Measurements from ENCODE around the gene B4GAT1.

GRCh38 chr11:66333896-66334604, 13.4 kb downstream of the B4GAT1 start:
- TF ChIP-seq, protein P1, sequence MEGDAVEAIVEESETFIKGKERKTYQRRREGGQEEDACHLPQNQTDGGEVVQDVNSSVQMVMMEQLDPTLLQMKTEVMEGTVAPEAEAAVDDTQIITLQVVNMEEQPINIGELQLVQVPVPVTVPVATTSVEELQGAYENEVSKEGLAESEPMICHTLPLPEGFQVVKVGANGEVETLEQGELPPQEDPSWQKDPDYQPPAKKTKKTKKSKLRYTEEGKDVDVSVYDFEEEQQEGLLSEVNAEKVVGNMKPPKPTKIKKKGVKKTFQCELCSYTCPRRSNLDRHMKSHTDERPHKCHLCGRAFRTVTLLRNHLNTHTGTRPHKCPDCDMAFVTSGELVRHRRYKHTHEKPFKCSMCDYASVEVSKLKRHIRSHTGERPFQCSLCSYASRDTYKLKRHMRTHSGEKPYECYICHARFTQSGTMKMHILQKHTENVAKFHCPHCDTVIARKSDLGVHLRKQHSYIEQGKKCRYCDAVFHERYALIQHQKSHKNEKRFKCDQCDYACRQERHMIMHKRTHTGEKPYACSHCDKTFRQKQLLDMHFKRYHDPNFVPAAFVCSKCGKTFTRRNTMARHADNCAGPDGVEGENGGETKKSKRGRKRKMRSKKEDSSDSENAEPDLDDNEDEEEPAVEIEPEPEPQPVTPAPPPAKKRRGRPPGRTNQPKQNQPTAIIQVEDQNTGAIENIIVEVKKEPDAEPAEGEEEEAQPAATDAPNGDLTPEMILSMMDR (IDR thresholded peaks at IDR 0.05; ENCODE audit: low read depth, low read length), result no peak
- no peak for TF ChIP-seq EZH2phosphoT487 (IDR thresholded peaks at IDR 0.05; ENCODE audit: low read depth)

Data from OCI-LY3 (cell line).